Tibial nerve (tissue), 4 donors: Measurements from ENCODE around the gene TFB1M. TPM values are rescaled to one million over a fixed set of nuclear protein-coding genes. Genes with fewer than 3 reads are reported as not detected.

Experiments
- DNase-seq, 2 donors: peaks; one replicate each; pipeline ENCODE4 v3.0.0-alpha.2; 2019; ENCODE audit warnings: low spot score in 2 of 2
- H3K27ac ChIP-seq, 4 donors: fragments of 200-600 bp; sonication (generic) in 3 of 4; one replicate each; pipeline ENCODE4 v1.5.1; 2017 to 2019; ENCODE audit warnings: mild to moderate bottlenecking in 1 of 4
- H3K27me3 ChIP-seq, 2 donors: fragments of 200-600 bp; sonication (generic) in 1 of 2; one replicate each; pipeline versions ENCODE4 v1.5.1 to v1.6.0; 2017 to 2019
- H3K36me3 ChIP-seq, 3 donors: fragments of 200-600 bp; sonication (generic); one replicate each; pipeline ENCODE4 v1.5.1; 2018 to 2019
- H3K4me1 ChIP-seq, 4 donors: fragments of 200-600 bp; sonication (generic) in 3 of 4; one replicate each; pipeline ENCODE4 v1.5.1; 2017 to 2019
- H3K4me3 ChIP-seq, 4 donors: fragments of 200-600 bp; sonication (generic) in 3 of 4; one replicate each; pipeline ENCODE4 v1.5.1; 2017 to 2019; ENCODE audit warnings: mild to moderate bottlenecking in 1 of 4, moderate library complexity in 1 of 4
- H3K9me3 ChIP-seq, 4 donors: fragments of 200-600 bp; sonication (generic) in 3 of 4; one replicate each; pipeline ENCODE4 v1.5.1; 2017 to 2019
- CTCF ChIP-seq, 5 experiments: fragments of 200-600 bp in 3 of 5; fragments of 450-650 bp in 2 of 5; sonication (generic) in 3 of 5; IDR thresholded peaks; one replicate each; pipeline ENCODE4 v1.5.1; 2016 to 2019; ENCODE audit warnings: antibody characterized with exemption in 5 of 5, mild to moderate bottlenecking in 3 of 5, moderate library complexity in 2 of 5
- EP300 ChIP-seq, 2 donors: sonication (generic); formaldehyde crosslinking; IDR thresholded peaks; one replicate each; pipeline ENCODE4 v1.6.1; 2017; ENCODE audit warnings: antibody characterized with exemption in 2 of 2, mild to moderate bottlenecking in 1 of 2
- POLR2A ChIP-seq, 2 donors: fragments of 450-650 bp; IDR thresholded peaks; one replicate each; pipeline ENCODE4 v1.6.1; 2017; ENCODE audit warnings: antibody characterized with exemption in 2 of 2, mild to moderate bottlenecking in 2 of 2, moderate library complexity in 2 of 2
- WGBS, 2 donors: methylation state at CpG; one replicate each; pipeline ENCODE4 v1.1.5; 2018; 5-methylcytosine and 5-hydroxymethylcytosine counted together
- total RNA-seq, 4 donors: library from RNA; depleted of rRNA; stranded (reverse); fragments of >200 nt; gene quantifications; one replicate each; pipeline ENCODE4 v1.1.0, GENCODE V29; 2016

The TFB1M gene
- total RNA-seq, 4 donors from 2014 or later, result 21.4 to 52.7 (median 22.1) TPM

- TF ChIP-seq CTCF (IDR thresholded peaks at IDR 0.05) (no peak), POLR2A (IDR thresholded peaks at IDR 0.05) (no peak), EP300 (IDR thresholded peaks at IDR 0.05) (no peak)
- no peak overlapping the region for H3K27ac ChIP-seq
- WGBS, 2 donors, result 85 to 93% methylated on average over 5 of the region's 5 CpGs
- no peak for DNase-seq
- no peaks in the 10 kb centered on the region for H3K9me3 ChIP-seq
- H3K4me3 ChIP-seq, result no peak overlapping the region
- H3K4me1 ChIP-seq, result peaks cover 0 to 36% (median 9%) of the 10 kb centered on the region in 4 donors
- H3K27me3 ChIP-seq, result no peaks in the 10 kb centered on the region
- H3K36me3 ChIP-seq, result peaks cover 0 to 26% (median 0%) of the 10 kb centered on the region in 3 donors
Measured at GRCh38 chr6:155278319-155279049, 35.8 kb downstream of the TFB1M start.

- DNase-seq, result no peak
- Histone ChIP-seq H3K27me3 (no peaks in the 10 kb centered on the region), H3K4me1 (peaks cover 0 to 52% (median 21%) of the 10 kb centered on the region in 4 donors), H3K27ac (peak overlapping the region in 2 of 4 donors; percentile 55 to 68), H3K9me3 (no peaks in the 10 kb centered on the region), H3K4me3 (no peak overlapping the region), H3K36me3 (peaks cover 0 to 13% (median 0%) of the 10 kb centered on the region in 3 donors)
- no peak for TF ChIP-seq POLR2A (IDR thresholded peaks at IDR 0.05)
- no peak for TF ChIP-seq EP300 (IDR thresholded peaks at IDR 0.05)
- TF ChIP-seq CTCF (IDR thresholded peaks at IDR 0.05), result no peak
Measured at GRCh38 chr6:155276638-155277037, 37.6 kb downstream of the TFB1M start.

- Histone ChIP-seq H3K4me1 (peaks cover 0 to 52% (median 22%) of the 10 kb centered on the region in 4 donors), H3K9me3 (no peaks in the 10 kb centered on the region), H3K27me3 (no peaks in the 10 kb centered on the region), H3K4me3 (no peak overlapping the region), H3K36me3 (peaks cover 0 to 8% (median 0%) of the 10 kb centered on the region in 3 donors), H3K27ac (peak overlapping the region; percentile 8 to 68 (median 43))
- WGBS, 2 donors, result 36 to 41% methylated on average over 10 of the region's 10 CpGs
- TF ChIP-seq EP300 (IDR thresholded peaks at IDR 0.05), result no peak
- TF ChIP-seq CTCF (IDR thresholded peaks at IDR 0.05), result no peak
- TF ChIP-seq POLR2A (IDR thresholded peaks at IDR 0.05), result no peak
- DNase-seq, result no peak
Measured at GRCh38 chr6:155275808-155276480, 38.3 kb downstream of the TFB1M start.

- WGBS, 2 donors, result 45% methylated on average over 1 of the region's 1 CpG
- Histone ChIP-seq H3K9me3 (no peaks in the 10 kb centered on the region), H3K4me3 (no peak overlapping the region), H3K27me3 (no peaks in the 10 kb centered on the region), H3K4me1 (peaks cover 0 to 52% (median 24%) of the 10 kb centered on the region in 4 donors), H3K36me3 (peaks cover 0 to 4% (median 0%) of the 10 kb centered on the region in 3 donors), H3K27ac (peak overlapping the region in 2 of 4 donors; percentile 74 to 84)
- DNase-seq, result no peak
- TF ChIP-seq CTCF (IDR thresholded peaks at IDR 0.05) (no peak), EP300 (IDR thresholded peaks at IDR 0.05) (no peak), POLR2A (IDR thresholded peaks at IDR 0.05) (no peak)
Measured at GRCh38 chr6:155274533-155274932, 39.8 kb downstream of the TFB1M start.

- TF ChIP-seq POLR2A (IDR thresholded peaks at IDR 0.05) (no peak), EP300 (IDR thresholded peaks at IDR 0.05) (no peak), CTCF (IDR thresholded peaks at IDR 0.05) (no peak)
- Histone ChIP-seq H3K36me3 (peaks cover 0 to 4% (median 0%) of the 10 kb centered on the region in 3 donors), H3K4me3 (no peak overlapping the region), H3K4me1 (peaks cover 0 to 52% (median 24%) of the 10 kb centered on the region in 4 donors), H3K27ac (peak overlapping the region in 3 of 4 donors; percentile 44 to 84 (median 74)), H3K27me3 (no peaks in the 10 kb centered on the region), H3K9me3 (no peaks in the 10 kb centered on the region)
- no peak for DNase-seq
- 29 to 52% methylated on average over 2 of the region's 2 CpGs for WGBS, 2 donors
Measured at GRCh38 chr6:155274106-155274505, 40.2 kb downstream of the TFB1M start.
